CD4-positive, alpha-beta T cell treated with Interleukin-17A for 4 hours (primary cell): Measurements from ENCODE around the gene AIFM2.
"Not testable (repeated sequence)": the region's sequence is repeated elsewhere in the genome, so short reads cannot be mapped to it uniquely, and the experiment has no call there.

Source experiments
- DNase-seq: peaks from one replicate; pipeline ENCODE4 v3.0.0-alpha.2; 2020; ENCODE audit warnings: mixed read lengths

The AIFM2 gene

GRCh38 chr10:70121281-70121949 is 11.2 kb downstream of the AIFM2 start:
- DNase-seq: no peak

GRCh38 chr10:70120417-70120816 is 12.2 kb downstream of the AIFM2 start:
- DNase-seq: no peak

- DNase-seq: no peak
Measured at GRCh38 chr10:70119623-70120022, 13.0 kb downstream of the AIFM2 start.

- DNase-seq: no peak
Measured at GRCh38 chr10:70119197-70119596, 13.4 kb downstream of the AIFM2 start.

- DNase-seq: no peak
Measured at GRCh38 chr10:70118196-70118595, 14.4 kb downstream of the AIFM2 start.

- DNase-seq: no peak
Measured at GRCh38 chr10:70117646-70118045, 15.0 kb downstream of the AIFM2 start.

- peak; percentile 68 for DNase-seq
Measured at GRCh38 chr10:70115948-70116682, 16.5 kb downstream of the AIFM2 start.

GRCh38 chr10:70114902-70115301 is 17.7 kb downstream of the AIFM2 start:
- no peak for DNase-seq

- DNase-seq: no peak
Measured at GRCh38 chr10:70112071-70112470, 20.6 kb downstream of the AIFM2 start.

- no peak for DNase-seq
Measured at GRCh38 chr10:70111496-70111895, 21.1 kb downstream of the AIFM2 start.

- DNase-seq: no peak
Measured at GRCh38 chr10:70109064-70109729, 23.4 kb downstream of the AIFM2 start.

- peak; percentile 16 for DNase-seq
Measured at GRCh38 chr10:70106958-70107791, 25.4 kb downstream of the AIFM2 start.

GRCh38 chr10:70101668-70102067 is 31.0 kb downstream of the AIFM2 start:
- DNase-seq: no peak

- not testable (repeated sequence) for DNase-seq
Measured at GRCh38 chr10:70101068-70101562, 31.5 kb downstream of the AIFM2 start.

GRCh38 chr10:70098271-70098670 is 34.4 kb downstream of the AIFM2 start:
- DNase-seq: no peak

- DNase-seq: no peak
Measured at GRCh38 chr10:70097459-70097858, 35.2 kb downstream of the AIFM2 start.

GRCh38 chr10:70096705-70097420 is 35.8 kb downstream of the AIFM2 start:
- no peak for DNase-seq

- DNase-seq: no peak
Measured at GRCh38 chr10:70096016-70096704, 36.5 kb downstream of the AIFM2 start.

GRCh38 chr10:70094250-70094649 is 38.4 kb downstream of the AIFM2 start:
- DNase-seq: no peak

- DNase-seq: peak; percentile 40
Measured at GRCh38 chr10:70093335-70093944, 39.2 kb downstream of the AIFM2 start.

GRCh38 chr10:70092389-70092718 is 40.3 kb downstream of the AIFM2 start:
- DNase-seq: no peak
